Liver (tissue), 9 donors: ENCODE data around the gene TOMM70. TPM values are rescaled to one million over a fixed set of nuclear protein-coding genes. Genes with fewer than 3 reads are reported as not detected.

Source experiments
- DNase-seq: peaks from one replicate; pipeline ENCODE4 v3.0.0-alpha.2; 2017; ENCODE audit warnings: low spot score
- H3K27ac ChIP-seq, 2 donors: one replicate each; pipeline ENCODE4 v1.7.0; 2013; ENCODE audit warnings: inconsistent platforms in 2 of 2, low read length in 2 of 2, control low read depth in 1 of 2, low read depth in 1 of 2, mild to moderate bottlenecking in 1 of 2
- H3K27me3 ChIP-seq, 4 donors: one replicate each; pipeline versions ENCODE4 v1.6.1 to v1.7.0; 2013; ENCODE audit warnings: low read length in 3 of 4, inconsistent platforms in 1 of 4, mild to moderate bottlenecking in 1 of 4, moderate library complexity in 1 of 4; ENCODE audit not compliant: control insufficient read depth in 4 of 4, insufficient read depth in 4 of 4
- H3K36me3 ChIP-seq, 4 donors: one replicate each; pipeline versions ENCODE4 v1.6.1 to v1.7.0; 2013; ENCODE audit warnings: low read length in 3 of 4, mild to moderate bottlenecking in 3 of 4, low read depth in 1 of 4, moderate library complexity in 1 of 4; ENCODE audit not compliant: control insufficient read depth in 4 of 4, insufficient read depth in 3 of 4
- H3K4me1 ChIP-seq, 4 donors: one replicate each; pipeline versions ENCODE4 v1.6.1 to v1.7.0; 2013; ENCODE audit warnings: low read length in 3 of 4, mild to moderate bottlenecking in 3 of 4, moderate library complexity in 1 of 4; ENCODE audit not compliant: control insufficient read depth in 4 of 4, insufficient read depth in 4 of 4
- H3K4me3 ChIP-seq, 3 donors: one replicate each; pipeline versions ENCODE4 v1.6.1 to v1.7.0; 2013; ENCODE audit warnings: low read length in 3 of 3, control low read depth in 1 of 3, low read depth in 1 of 3, mild to moderate bottlenecking in 1 of 3
- H3K9ac ChIP-seq, 2 donors: one replicate each; pipeline ENCODE4 v1.7.0; 2013; ENCODE audit warnings: low read length in 2 of 2, mild to moderate bottlenecking in 2 of 2, moderate library complexity in 2 of 2, control low read depth in 1 of 2, low read depth in 1 of 2
- H3K9me3 ChIP-seq, 4 donors: one replicate each; pipeline versions ENCODE4 v1.6.1 to v1.7.0; 2013; ENCODE audit warnings: low read length in 3 of 4; ENCODE audit not compliant: control insufficient read depth in 4 of 4
- EGR1 ChIP-seq, 2 donors: IDR thresholded peaks; 2 replicates each; pipeline ENCODE4 v1.6.1; 2016 to 2018; ENCODE audit warnings: antibody characterized with exemption in 2 of 2, low read depth in 2 of 2
- FOXA1 ChIP-seq: IDR thresholded peaks from 2 replicates; pipeline ENCODE4 v1.6.1; 2016; ENCODE audit warnings: antibody characterized with exemption
- FOXA2 ChIP-seq: IDR thresholded peaks from 2 replicates; pipeline ENCODE4 v1.6.1; 2016; ENCODE audit warnings: antibody characterized with exemption
- GABPA ChIP-seq, 2 donors: IDR thresholded peaks in 1 of 2; conservative IDR thresholded peaks in 1 of 2; 2 replicates each; pipeline ENCODE4 v1.6.1; 2016; ENCODE audit warnings: antibody characterized with exemption in 2 of 2, mild to moderate bottlenecking in 1 of 2, moderate library complexity in 1 of 2
- HNF4A ChIP-seq, 2 donors: conservative IDR thresholded peaks; 2 replicates each; pipeline ENCODE4 v1.6.1; 2016; ENCODE audit warnings: antibody characterized with exemption in 2 of 2, mild to moderate bottlenecking in 2 of 2
- HNF4G ChIP-seq: IDR thresholded peaks from 2 replicates; pipeline ENCODE4 v1.6.1; 2016; ENCODE audit warnings: antibody characterized with exemption
- JUND ChIP-seq, 2 donors: IDR thresholded peaks; 2 replicates each; pipeline ENCODE4 v1.6.1; 2016; ENCODE audit warnings: antibody characterized with exemption in 2 of 2
- NR2F2 ChIP-seq: IDR thresholded peaks from 2 replicates; pipeline ENCODE4 v1.6.1; 2016; ENCODE audit warnings: antibody characterized with exemption
- RAD21 ChIP-seq, 2 donors: IDR thresholded peaks; 2 replicates each; pipeline ENCODE4 v1.6.1; 2016; ENCODE audit warnings: antibody characterized with exemption in 2 of 2, mild to moderate bottlenecking in 2 of 2
- RXRA ChIP-seq, 2 donors: IDR thresholded peaks; 2 replicates each; pipeline ENCODE4 v1.6.1; 2017 to 2018; ENCODE audit warnings: antibody characterized with exemption in 2 of 2, mild to moderate bottlenecking in 1 of 2
- SP1 ChIP-seq: IDR thresholded peaks from 2 replicates; pipeline ENCODE4 v1.6.1; 2018; ENCODE audit warnings: antibody characterized with exemption, mild to moderate bottlenecking
- TAF1 ChIP-seq: conservative IDR thresholded peaks from 2 replicates; pipeline ENCODE4 v1.6.1; 2016; ENCODE audit warnings: antibody characterized with exemption, mild to moderate bottlenecking
- YY1 ChIP-seq: IDR thresholded peaks from 2 replicates; pipeline ENCODE4 v1.6.1; 2016; ENCODE audit warnings: antibody characterized with exemption, mild to moderate bottlenecking
- WGBS: extraction: QIAGEN DNeasy Blood & Tissue Kit; methylation state at CpG from one replicate; pipeline ENCODE4 v1.1.7; 2013; 5-methylcytosine and 5-hydroxymethylcytosine counted together
- polyA plus RNA-seq, 2 donors: library from polyadenylated mRNA; stranded (reverse) in 1 of 2; unstranded in 1 of 2; fragments of 200-250 nt in 1 of 2; fragments of >200 nt in 1 of 2; fragmentation: Nextera tagmentation in 1 of 2; extraction: Ambion mirVana in 1 of 2; gene quantifications; one replicate each; pipeline versions ENCODE4 v1.2.1 to v1.2.3, GENCODE V29; 2013 to 2015
- total RNA-seq, 2 donors: library from RNA; depleted of rRNA; stranded (reverse); fragments of >200 nt; gene quantifications; one replicate each; pipeline ENCODE4 v1.2.3, GENCODE V29; 2014
- TF ChIP-seq, protein P1 (sequence below): IDR thresholded peaks from 2 replicates; pipeline ENCODE4 v1.6.1; 2016; ENCODE audit warnings: antibody characterized with exemption, mild to moderate bottlenecking
- TF ChIP-seq, protein P2 (sequence below): IDR thresholded peaks from 2 replicates; pipeline ENCODE4 v1.6.1; 2016; ENCODE audit warnings: antibody characterized with exemption
- TF ChIP-seq, protein P3 (sequence below): IDR thresholded peaks from 2 replicates; pipeline ENCODE4 v1.6.1; 2016; ENCODE audit warnings: antibody characterized with exemption
- TF ChIP-seq, protein P4 (sequence below): fragments of 150-350 bp; IDR thresholded peaks from 2 replicates; pipeline ENCODE4 v1.5.1; 2017; ENCODE audit warnings: improper control_type of control experiment, low read depth, low read length; ENCODE audit not compliant: missing input control
- TF ChIP-seq, protein P5 (sequence below): IDR thresholded peaks from 2 replicates; pipeline ENCODE4 v1.6.1; 2016; ENCODE audit warnings: antibody characterized with exemption
- donor health status: healthy.
- donor health status: healthy.
- donor health status: healthy.
- donor health status: healthy.
- donor health status: healthy.

The TOMM70 gene
- total and polyA plus RNA-seq, 4 donors = 16.7 to 55.8 (median 32.6) TPM

DNA sequence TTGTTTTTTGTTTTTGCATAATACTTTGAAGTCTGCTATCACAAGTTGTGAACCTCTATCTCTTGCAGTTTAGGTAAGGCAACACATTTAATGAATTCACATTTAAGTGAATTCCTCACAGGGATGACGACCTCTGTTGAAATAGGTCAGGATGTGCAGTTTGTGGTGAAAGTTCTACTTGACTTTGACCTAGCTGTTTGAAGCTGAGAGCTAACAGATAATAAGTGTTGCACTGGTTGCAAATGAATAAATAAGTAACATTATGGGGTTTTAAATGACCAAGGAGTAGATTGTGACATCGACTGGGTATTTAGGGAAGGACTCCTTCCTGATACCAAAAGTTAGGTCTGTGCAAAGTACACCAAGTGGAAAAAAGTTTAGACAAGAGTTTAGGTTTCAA is 42.5 kb downstream of the TOMM70 start (continued):
- peak; percentile 76 to 85 for TF ChIP-seq JUND (IDR thresholded peaks at IDR 0.05)

DNA sequence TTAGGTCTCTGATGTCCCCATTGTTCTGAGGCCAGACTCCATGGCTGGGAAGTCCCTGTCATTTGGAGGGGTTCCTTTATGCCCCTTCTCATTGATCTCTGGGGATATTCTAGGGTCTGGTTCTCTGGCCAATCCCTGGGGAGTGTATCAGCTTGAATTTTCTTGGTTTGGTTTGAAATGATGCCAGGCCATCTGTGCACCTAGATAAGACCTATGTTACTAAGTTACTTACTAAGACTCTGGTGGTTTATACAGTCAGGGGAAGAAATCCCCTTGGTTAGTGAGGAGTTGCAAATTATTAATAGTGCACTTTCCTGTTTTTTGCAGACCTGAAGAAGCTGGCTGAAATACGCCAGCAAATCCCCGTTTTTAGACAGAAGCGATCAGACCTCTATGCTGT is 46.0 kb downstream of the TOMM70 start:
- 94% methylated on average over 3 of the region's 3 CpGs for WGBS
- Histone ChIP-seq H3K27me3 (no peaks in the 10 kb centered on the region), H3K9me3 (no peaks in the 10 kb centered on the region), H3K9ac (no peak overlapping the region), H3K36me3 (peaks cover 8 to 31% (median 28%) of the 10 kb centered on the region in 4 donors), H3K4me1 (peaks cover 3 to 35% (median 30%) of the 10 kb centered on the region in 4 donors), H3K27ac (no peak overlapping the region), H3K4me3 (no peak overlapping the region)
- DNase-seq = no peak
- TF ChIP-seq RAD21 (IDR thresholded peaks at IDR 0.05) = no peak
- no peak for TF ChIP-seq YY1
- TF ChIP-seq, protein P1, sequence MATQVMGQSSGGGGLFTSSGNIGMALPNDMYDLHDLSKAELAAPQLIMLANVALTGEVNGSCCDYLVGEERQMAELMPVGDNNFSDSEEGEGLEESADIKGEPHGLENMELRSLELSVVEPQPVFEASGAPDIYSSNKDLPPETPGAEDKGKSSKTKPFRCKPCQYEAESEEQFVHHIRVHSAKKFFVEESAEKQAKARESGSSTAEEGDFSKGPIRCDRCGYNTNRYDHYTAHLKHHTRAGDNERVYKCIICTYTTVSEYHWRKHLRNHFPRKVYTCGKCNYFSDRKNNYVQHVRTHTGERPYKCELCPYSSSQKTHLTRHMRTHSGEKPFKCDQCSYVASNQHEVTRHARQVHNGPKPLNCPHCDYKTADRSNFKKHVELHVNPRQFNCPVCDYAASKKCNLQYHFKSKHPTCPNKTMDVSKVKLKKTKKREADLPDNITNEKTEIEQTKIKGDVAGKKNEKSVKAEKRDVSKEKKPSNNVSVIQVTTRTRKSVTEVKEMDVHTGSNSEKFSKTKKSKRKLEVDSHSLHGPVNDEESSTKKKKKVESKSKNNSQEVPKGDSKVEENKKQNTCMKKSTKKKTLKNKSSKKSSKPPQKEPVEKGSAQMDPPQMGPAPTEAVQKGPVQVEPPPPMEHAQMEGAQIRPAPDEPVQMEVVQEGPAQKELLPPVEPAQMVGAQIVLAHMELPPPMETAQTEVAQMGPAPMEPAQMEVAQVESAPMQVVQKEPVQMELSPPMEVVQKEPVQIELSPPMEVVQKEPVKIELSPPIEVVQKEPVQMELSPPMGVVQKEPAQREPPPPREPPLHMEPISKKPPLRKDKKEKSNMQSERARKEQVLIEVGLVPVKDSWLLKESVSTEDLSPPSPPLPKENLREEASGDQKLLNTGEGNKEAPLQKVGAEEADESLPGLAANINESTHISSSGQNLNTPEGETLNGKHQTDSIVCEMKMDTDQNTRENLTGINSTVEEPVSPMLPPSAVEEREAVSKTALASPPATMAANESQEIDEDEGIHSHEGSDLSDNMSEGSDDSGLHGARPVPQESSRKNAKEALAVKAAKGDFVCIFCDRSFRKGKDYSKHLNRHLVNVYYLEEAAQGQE = no peak
- TF ChIP-seq, protein P2, sequence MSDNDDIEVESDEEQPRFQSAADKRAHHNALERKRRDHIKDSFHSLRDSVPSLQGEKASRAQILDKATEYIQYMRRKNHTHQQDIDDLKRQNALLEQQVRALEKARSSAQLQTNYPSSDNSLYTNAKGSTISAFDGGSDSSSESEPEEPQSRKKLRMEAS = no peak
- TF ChIP-seq, protein P3, sequence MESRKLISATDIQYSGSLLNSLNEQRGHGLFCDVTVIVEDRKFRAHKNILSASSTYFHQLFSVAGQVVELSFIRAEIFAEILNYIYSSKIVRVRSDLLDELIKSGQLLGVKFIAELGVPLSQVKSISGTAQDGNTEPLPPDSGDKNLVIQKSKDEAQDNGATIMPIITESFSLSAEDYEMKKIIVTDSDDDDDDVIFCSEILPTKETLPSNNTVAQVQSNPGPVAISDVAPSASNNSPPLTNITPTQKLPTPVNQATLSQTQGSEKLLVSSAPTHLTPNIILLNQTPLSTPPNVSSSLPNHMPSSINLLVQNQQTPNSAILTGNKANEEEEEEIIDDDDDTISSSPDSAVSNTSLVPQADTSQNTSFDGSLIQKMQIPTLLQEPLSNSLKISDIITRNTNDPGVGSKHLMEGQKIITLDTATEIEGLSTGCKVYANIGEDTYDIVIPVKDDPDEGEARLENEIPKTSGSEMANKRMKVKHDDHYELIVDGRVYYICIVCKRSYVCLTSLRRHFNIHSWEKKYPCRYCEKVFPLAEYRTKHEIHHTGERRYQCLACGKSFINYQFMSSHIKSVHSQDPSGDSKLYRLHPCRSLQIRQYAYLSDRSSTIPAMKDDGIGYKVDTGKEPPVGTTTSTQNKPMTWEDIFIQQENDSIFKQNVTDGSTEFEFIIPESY = no peak
- TF ChIP-seq TAF1 = no peak
- no peak for TF ChIP-seq JUND (IDR thresholded peaks at IDR 0.05)
- no peak for TF ChIP-seq RXRA (IDR thresholded peaks at IDR 0.05)
- TF ChIP-seq, protein P4, sequence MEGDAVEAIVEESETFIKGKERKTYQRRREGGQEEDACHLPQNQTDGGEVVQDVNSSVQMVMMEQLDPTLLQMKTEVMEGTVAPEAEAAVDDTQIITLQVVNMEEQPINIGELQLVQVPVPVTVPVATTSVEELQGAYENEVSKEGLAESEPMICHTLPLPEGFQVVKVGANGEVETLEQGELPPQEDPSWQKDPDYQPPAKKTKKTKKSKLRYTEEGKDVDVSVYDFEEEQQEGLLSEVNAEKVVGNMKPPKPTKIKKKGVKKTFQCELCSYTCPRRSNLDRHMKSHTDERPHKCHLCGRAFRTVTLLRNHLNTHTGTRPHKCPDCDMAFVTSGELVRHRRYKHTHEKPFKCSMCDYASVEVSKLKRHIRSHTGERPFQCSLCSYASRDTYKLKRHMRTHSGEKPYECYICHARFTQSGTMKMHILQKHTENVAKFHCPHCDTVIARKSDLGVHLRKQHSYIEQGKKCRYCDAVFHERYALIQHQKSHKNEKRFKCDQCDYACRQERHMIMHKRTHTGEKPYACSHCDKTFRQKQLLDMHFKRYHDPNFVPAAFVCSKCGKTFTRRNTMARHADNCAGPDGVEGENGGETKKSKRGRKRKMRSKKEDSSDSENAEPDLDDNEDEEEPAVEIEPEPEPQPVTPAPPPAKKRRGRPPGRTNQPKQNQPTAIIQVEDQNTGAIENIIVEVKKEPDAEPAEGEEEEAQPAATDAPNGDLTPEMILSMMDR = no peak
- TF ChIP-seq GABPA (IDR thresholded peaks at IDR 0.05 in 1 of 2, conservative IDR thresholded peaks at IDR 0.05 in 1 of 2) = no peak
- TF ChIP-seq EGR1 (IDR thresholded peaks at IDR 0.05; ENCODE audit: low read depth in 2 of 2) = no peak
- no peak for TF ChIP-seq FOXA1
- no peak for TF ChIP-seq SP1
- TF ChIP-seq, protein P5, sequence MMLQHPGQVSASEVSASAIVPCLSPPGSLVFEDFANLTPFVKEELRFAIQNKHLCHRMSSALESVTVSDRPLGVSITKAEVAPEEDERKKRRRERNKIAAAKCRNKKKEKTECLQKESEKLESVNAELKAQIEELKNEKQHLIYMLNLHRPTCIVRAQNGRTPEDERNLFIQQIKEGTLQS = no peak
- no peak for TF ChIP-seq NR2F2
- no peak for TF ChIP-seq HNF4G
- no peak for TF ChIP-seq HNF4A (conservative IDR thresholded peaks at IDR 0.05)
- TF ChIP-seq FOXA2 = no peak
